HEK293 (cell line): ENCODE results near the gene BMP2K.

Experiments used
- CTCF ChIA-PET: fragments of 350-600 bp; formaldehyde crosslinking; extraction: SDS; loops from one replicate; lab custom pipeline; 2021; ENCODE audit warnings: antibody characterized with exemption; lab: Yijun Ruan, JAX
- POLR2A ChIA-PET: fragments of 300-600 bp; formaldehyde crosslinking; extraction: SDS; loops from one replicate; lab custom pipeline; 2020; ENCODE audit warnings: antibody characterized with exemption, inconsistent platforms; lab: Yijun Ruan, JAX
- H3K27ac ChIP-seq: fragments of 200-500 bp; sonication (Bioruptor generic); 2 replicates; pipeline ENCODE4 v1.5.1; 2014; ENCODE audit warnings: low read depth, low read length, control low read depth, inconsistent platforms; ENCODE audit errors: extremely low read depth
- H3K36me3 ChIP-seq, 2 experiments: fragments of 200-500 bp in 1 of 2; sonication (Bioruptor generic) in 1 of 2; 1 replicate in 1 of 2; 2 replicates in 1 of 2; pipeline ENCODE4 v1.5.1; 2014 to 2017; ENCODE audit warnings: inconsistent platforms in 2 of 2, low read length in 2 of 2; ENCODE audit not compliant: control insufficient read depth in 2 of 2, insufficient read depth in 1 of 2
- H3K4me1 ChIP-seq: fragments of 200-500 bp; sonication (Bioruptor generic); 2 replicates; pipeline ENCODE4 v1.5.1; 2014; ENCODE audit warnings: mild to moderate bottlenecking, low read length, inconsistent platforms; ENCODE audit not compliant: control insufficient read depth, insufficient read depth
- H3K4me3 ChIP-seq: 2 replicates; pipeline ENCODE4 v1.5.1; 2011; ENCODE audit warnings: low read depth, mild to moderate bottlenecking, control low read depth, low read length, moderate library complexity
- H3K9me3 ChIP-seq: fragments of 200-500 bp; sonication (Bioruptor generic); 2 replicates; pipeline ENCODE4 v1.5.1; 2014; ENCODE audit warnings: low read depth, low read length, inconsistent platforms; ENCODE audit not compliant: control insufficient read depth, insufficient read depth
- KLF10 ChIP-seq: fragments of 450-650 bp; IDR thresholded peaks from 2 replicates; pipeline ENCODE4 v1.5.1; 2018; ENCODE audit warnings: missing biosample characterization, mild to moderate bottlenecking, missing genetic modification characterization
- KLF8 ChIP-seq: fragments of 450-650 bp; formaldehyde crosslinking; IDR thresholded peaks from 2 replicates; pipeline ENCODE4 v1.5.1; 2016; ENCODE audit warnings: missing biosample characterization, missing genetic modification characterization
- KLF9 ChIP-seq: fragments of 450-650 bp; formaldehyde crosslinking; IDR thresholded peaks from 2 replicates; pipeline ENCODE4 v1.5.1; 2016; ENCODE audit warnings: missing biosample characterization, missing genetic modification characterization, low read depth
- SALL2 ChIP-seq: fragments of 450-650 bp; formaldehyde crosslinking; IDR thresholded peaks from 2 replicates; pipeline ENCODE4 v1.5.0; 2017; ENCODE audit warnings: missing biosample characterization, mild to moderate bottlenecking, missing genetic modification characterization, borderline replicate concordance
- ZBTB26 ChIP-seq: fragments of 450-650 bp; formaldehyde crosslinking; optimal IDR thresholded peaks from 2 replicates; pipeline ENCODE3; 2016; ENCODE audit warnings: missing biosample characterization, mild to moderate bottlenecking, missing genetic modification characterization
- ZBTB49 ChIP-seq: fragments of 450-650 bp; formaldehyde crosslinking; IDR thresholded peaks from 2 replicates; pipeline ENCODE4 v1.5.1; 2016; ENCODE audit warnings: missing biosample characterization, missing genetic modification characterization, low read depth
- ZNF449 ChIP-seq: fragments of 450-650 bp; formaldehyde crosslinking; IDR thresholded peaks from 2 replicates; pipeline ENCODE4 v1.5.1; 2017; ENCODE audit warnings: missing biosample characterization, mild to moderate bottlenecking, missing genetic modification characterization, moderate library complexity
- ZNF707 ChIP-seq: fragments of 450-650 bp; formaldehyde crosslinking; IDR thresholded peaks from 2 replicates; pipeline ENCODE4 v1.5.1; 2016; ENCODE audit warnings: missing biosample characterization, missing genetic modification characterization
- ZNF776 ChIP-seq: fragments of 450-650 bp; formaldehyde crosslinking; IDR thresholded peaks from 2 replicates; pipeline ENCODE4 v1.5.0; 2017; ENCODE audit warnings: missing biosample characterization, missing genetic modification characterization, borderline replicate concordance

BMP2K gene

GRCh38 chr4:78776079-78776728 is at the start of gene BMP2K:
Gene BMP2K (plus strand): TSS chr4:78776350. CDS start chr4:78776544, 194 bp downstream.
- no peak for TF ChIP-seq SALL2 (tag by site-specific recombination)
- peak; percentile 43; the same call in 1 of the 2 replicates for TF ChIP-seq KLF10 (tag by site-specific recombination)
- peak; percentile 9 for TF ChIP-seq ZBTB26
- TF ChIP-seq KLF8 (tag by site-specific recombination), result 0 out of 2 replicates have a peak, but pooled peaks have one; percentile 22
- TF ChIP-seq KLF9 (tag by site-specific recombination), result 0 out of 2 replicates have a peak, but pooled peaks have one; percentile 37
- TF ChIP-seq, all 188 proteins: peak for 4
- H3K27ac ChIP-seq, result peak within 1 kb of the TSS; percentile 94
- POLR2A ChIA-PET, result interaction anchor here (1.0 to 1.5 kb wide), 2 partner anchors 124 to 165 kb away, joined by 3 read pairs; no protein-coding TSS in a partner anchor
- H3K36me3 ChIP-seq, result no peaks in the 10 kb centered on the region
- H3K4me3 ChIP-seq, result peak within 1 kb of the TSS; percentile 84
- CTCF ChIA-PET, result no interaction called here
- H3K9me3 ChIP-seq, result no peaks in the 10 kb centered on the region
- 0 out of 2 replicates have a peak, but pooled peaks cover 5% of the 10 kb centered on the region for H3K4me1 ChIP-seq

GRCh38 chr4:78726546-78726945 is 49.6 kb upstream of the BMP2K start:
- ChIA-PET CTCF (interaction anchor here (0.6 kb wide), 1 partner anchor 41 kb away, joined by 3 read pairs; no protein-coding TSS in a partner anchor), POLR2A (no interaction called here)
- Histone ChIP-seq H3K4me1 (no peaks in the 10 kb centered on the region), H3K36me3 (no peaks in the 10 kb centered on the region), H3K4me3 (no peak overlapping the region), H3K9me3 (no peaks in the 10 kb centered on the region), H3K27ac (no peak overlapping the region)
- no peak for TF ChIP-seq ZNF776 (tag by site-specific recombination)
- no peak for TF ChIP-seq ZBTB49 (tag by site-specific recombination)

- ChIA-PET CTCF (interaction anchor here (0.6 kb wide), 2 partner anchors 132 to 1156 kb away, joined by 4 to 5 read pairs; no protein-coding TSS in a partner anchor), POLR2A (no interaction called here)
- Histone ChIP-seq H3K36me3 (no peaks in the 10 kb centered on the region), H3K9me3 (no peaks in the 10 kb centered on the region), H3K4me3 (no peak overlapping the region), H3K27ac (no peak overlapping the region), H3K4me1 (no peaks in the 10 kb centered on the region)
- TF ChIP-seq ZNF707 (tag by site-specific recombination) (no peak), ZNF449 (tag by site-specific recombination) (peak; percentile 20; the same call in 1 of the 2 replicates)
These were observed 43.6 kb upstream of the BMP2K start for GRCh38 chr4:78732332-78733104.
